Skeletal muscle satellite cell (primary cell): ENCODE data around the gene IKZF1.

Experiments used
- H3K27me3 ChIP-seq: 2 replicates; pipeline ENCODE4 v1.7.0; 2013; ENCODE audit warnings: low read length; ENCODE audit not compliant: control insufficient read depth, insufficient read depth
- H3K36me3 ChIP-seq: 2 replicates; pipeline ENCODE4 v1.7.0; 2013; ENCODE audit warnings: mild to moderate bottlenecking, control low read depth, low read length; ENCODE audit not compliant: insufficient read depth
- H3K4me1 ChIP-seq: 2 replicates; pipeline ENCODE4 v1.7.0; 2013; ENCODE audit warnings: low read length; ENCODE audit not compliant: control insufficient read depth, insufficient read depth
- H3K4me2 ChIP-seq: 2 replicates; pipeline ENCODE4 v1.7.0; 2013; ENCODE audit warnings: mild to moderate bottlenecking, low read length
- H3K4me3 ChIP-seq: 2 replicates; pipeline ENCODE4 v1.7.0; 2013; ENCODE audit warnings: low read length
- H3K9ac ChIP-seq: 2 replicates; pipeline ENCODE4 v1.7.0; 2013; ENCODE audit warnings: mild to moderate bottlenecking, low read depth, low read length, moderate library complexity
- H3K9me3 ChIP-seq: replicated peaks from 2 replicates; pipeline ENCODE4 v1.7.0; 2013; ENCODE audit warnings: mild to moderate bottlenecking, control low read depth, low read length

Gene IKZF1

GRCh38 chr7:50353894-50354595 is 49.5 kb downstream of the IKZF1 start:
- no peaks in the 10 kb centered on the region for H3K9me3 ChIP-seq
- no peaks in the 10 kb centered on the region for H3K4me1 ChIP-seq
- H3K36me3 ChIP-seq: no peaks in the 10 kb centered on the region
- no peak overlapping the region for H3K9ac ChIP-seq
- H3K4me3 ChIP-seq: no peak overlapping the region
- no peak overlapping the region for H3K4me2 ChIP-seq
- peaks cover 22% of the 10 kb centered on the region for H3K27me3 ChIP-seq

GRCh38 chr7:50355817-50356178 is 51.3 kb downstream of the IKZF1 start:
- Histone ChIP-seq H3K9me3 (no peaks in the 10 kb centered on the region), H3K9ac (no peak overlapping the region), H3K4me3 (no peak overlapping the region), H3K27me3 (peaks cover 20% of the 10 kb centered on the region), H3K4me2 (no peak overlapping the region), H3K36me3 (no peaks in the 10 kb centered on the region), H3K4me1 (no peaks in the 10 kb centered on the region)

GRCh38 chr7:50356212-50356944 is 51.9 kb downstream of the IKZF1 start:
- Histone ChIP-seq H3K4me3 (no peak overlapping the region), H3K4me2 (no peak overlapping the region), H3K27me3 (peaks cover 18% of the 10 kb centered on the region), H3K36me3 (no peaks in the 10 kb centered on the region), H3K4me1 (no peaks in the 10 kb centered on the region), H3K9ac (no peak overlapping the region), H3K9me3 (no peaks in the 10 kb centered on the region)

- Histone ChIP-seq H3K4me1 (no peaks in the 10 kb centered on the region), H3K4me2 (no peak overlapping the region), H3K36me3 (no peaks in the 10 kb centered on the region), H3K9me3 (no peaks in the 10 kb centered on the region), H3K4me3 (no peak overlapping the region), H3K27me3 (peaks cover 12% of the 10 kb centered on the region), H3K9ac (no peak overlapping the region)
These were observed 52.4 kb downstream of the IKZF1 start for GRCh38 chr7:50356945-50357268.

- Histone ChIP-seq H3K9me3 (no peaks in the 10 kb centered on the region), H3K27me3 (peaks cover 7% of the 10 kb centered on the region), H3K4me1 (no peaks in the 10 kb centered on the region), H3K4me3 (no peak overlapping the region), H3K9ac (no peak overlapping the region), H3K4me2 (no peak overlapping the region), H3K36me3 (no peaks in the 10 kb centered on the region)
These were observed 52.9 kb downstream of the IKZF1 start for GRCh38 chr7:50357426-50357825.

- Histone ChIP-seq H3K9ac (no peak overlapping the region), H3K4me3 (no peak overlapping the region), H3K27me3 (peaks cover 7% of the 10 kb centered on the region), H3K4me1 (no peaks in the 10 kb centered on the region), H3K9me3 (no peaks in the 10 kb centered on the region), H3K36me3 (no peaks in the 10 kb centered on the region), H3K4me2 (no peak overlapping the region)
These were observed 53.7 kb downstream of the IKZF1 start for GRCh38 chr7:50358041-50358705.

GRCh38 chr7:50358779-50359178 is 54.3 kb downstream of the IKZF1 start:
- Histone ChIP-seq H3K9me3 (no peaks in the 10 kb centered on the region), H3K9ac (no peak overlapping the region), H3K36me3 (no peaks in the 10 kb centered on the region), H3K4me1 (no peaks in the 10 kb centered on the region), H3K4me3 (no peak overlapping the region), H3K27me3 (peaks cover 7% of the 10 kb centered on the region), H3K4me2 (no peak overlapping the region)

- Histone ChIP-seq H3K4me1 (no peaks in the 10 kb centered on the region), H3K36me3 (no peaks in the 10 kb centered on the region), H3K9ac (no peak overlapping the region)
These were observed 54.9 kb downstream of the IKZF1 start for GRCh38 chr7:50359258-50359994.

GRCh38 chr7:50359995-50360925 is 55.7 kb downstream of the IKZF1 start:
- H3K4me2 ChIP-seq: no peak overlapping the region
- no peaks in the 10 kb centered on the region for H3K4me1 ChIP-seq
- no peaks in the 10 kb centered on the region for H3K36me3 ChIP-seq
- H3K9me3 ChIP-seq: no peaks in the 10 kb centered on the region
- peaks cover 7% of the 10 kb centered on the region for H3K27me3 ChIP-seq
- no peak overlapping the region for H3K4me3 ChIP-seq
- no peak overlapping the region for H3K9ac ChIP-seq

More at GRCh38 chr7:50359258-50359994, 54.9 kb downstream of the IKZF1 start:
- H3K4me3 ChIP-seq: no peak overlapping the region
- no peaks in the 10 kb centered on the region for H3K9me3 ChIP-seq
- H3K4me2 ChIP-seq: no peak overlapping the region
- H3K27me3 ChIP-seq: peaks cover 7% of the 10 kb centered on the region

GRCh38 chr7:50362142-50362541 is 57.6 kb downstream of the IKZF1 start:
- H3K9me3 ChIP-seq: no peaks in the 10 kb centered on the region
- H3K4me2 ChIP-seq: no peak overlapping the region
- no peaks in the 10 kb centered on the region for H3K36me3 ChIP-seq
- no peak overlapping the region for H3K4me3 ChIP-seq
- no peaks in the 10 kb centered on the region for H3K4me1 ChIP-seq
- no peak overlapping the region for H3K9ac ChIP-seq
- peaks cover 10% of the 10 kb centered on the region for H3K27me3 ChIP-seq
